Body of pancreas (tissue), 4 donors: ENCODE results near the gene VAMP3. TPM values are rescaled to one million over a fixed set of nuclear protein-coding genes. Genes with fewer than 3 reads are reported as not detected.

ENCODE experiments used
- ATAC-seq: fragments of 150-250 bp; one replicate; pipeline ENCODE4 v1.9.1; 2016
- DNase-seq, 4 donors: peaks; one replicate each; pipeline ENCODE4 v3.0.0-alpha.2; 2019
- H3K27ac ChIP-seq, 4 donors: fragments of 200-600 bp; sonication (generic); 1 replicate in 3 of 4; 2 replicates in 1 of 4; pipeline versions ENCODE4 v1.5.1 to v1.6.1; 2016 to 2019; ENCODE audit warnings: mild to moderate bottlenecking in 1 of 4, mixed read lengths in 1 of 4, moderate library complexity in 1 of 4
- H3K27me3 ChIP-seq, 2 donors: fragments of 200-600 bp; sonication (generic); one replicate each; pipeline ENCODE4 v1.6.0; 2016; ENCODE audit warnings: mild to moderate bottlenecking in 1 of 2
- H3K36me3 ChIP-seq, 2 donors: fragments of 200-600 bp; sonication (generic); replicated peaks in 1 of 2; 2 replicates each; pipeline ENCODE4 v1.5.1; 2016; ENCODE audit warnings: low read depth in 2 of 2; ENCODE audit not compliant: insufficient read depth in 1 of 2
- H3K4me1 ChIP-seq: fragments of 200-600 bp; sonication (generic); one replicate; pipeline ENCODE4 v1.6.0; 2016
- H3K4me3 ChIP-seq, 2 donors: fragments of 200-600 bp; sonication (generic); 1 replicate in 1 of 2; 2 replicates in 1 of 2; pipeline ENCODE4 v1.5.1; 2016 to 2019
- H3K9me3 ChIP-seq, 3 donors: fragments of 200-600 bp; sonication (generic); 1 replicate in 2 of 3; 2 replicates in 1 of 3; pipeline ENCODE4 v1.5.1; 2016
- CTCF ChIP-seq, 7 experiments: fragments of 450-650 bp in 4 of 7; fragments of 200-600 bp in 3 of 7; sonication (generic) in 3 of 7; IDR thresholded peaks; one replicate each; pipeline ENCODE4 v1.5.1; 2016 to 2019; ENCODE audit warnings: antibody characterized with exemption in 7 of 7
- POLR2A ChIP-seq, 3 donors: fragments of 450-650 bp; IDR thresholded peaks; one replicate each; pipeline ENCODE4 v1.6.1; 2016; ENCODE audit warnings: antibody characterized with exemption in 3 of 3, mild to moderate bottlenecking in 2 of 3
- WGBS, 2 donors: methylation state at CpG; one replicate each; pipeline ENCODE4 v1.1.5; 2017; 5-methylcytosine and 5-hydroxymethylcytosine counted together
- intact Hi-C: fragments of 100-400 bp; cut with DNase I; formaldehyde crosslinking; loops from one replicate; pipeline ENCODE4 v1.15.1; 2023
- total RNA-seq, 2 donors: library from RNA; depleted of rRNA; stranded (reverse); fragments of >200 nt; gene quantifications; one replicate each; pipeline ENCODE4 v1.1.0, GENCODE V29; 2016

Gene VAMP3
- total RNA-seq, 2 donors from 2014 or later, result 28.0 to 43.3 TPM

- H3K4me1 ChIP-seq, result no peaks in the 10 kb centered on the region
- H3K36me3 ChIP-seq, result peaks cover 0 to 18% of the 10 kb centered on the region in 2 donors
- ATAC-seq, result no peak
- no peak overlapping the region for H3K4me3 ChIP-seq
- TF ChIP-seq POLR2A (IDR thresholded peaks at IDR 0.05) (no peak), CTCF (IDR thresholded peaks at IDR 0.05) (no peak)
- intact Hi-C loops, result no loop called here
- 90 to 92% methylated on average over 8 of the region's 8 CpGs for WGBS, 2 donors
- H3K27ac ChIP-seq, result no peak overlapping the region
- no peak for DNase-seq
- H3K27me3 ChIP-seq, result no peaks in the 10 kb centered on the region
- H3K9me3 ChIP-seq, result no peaks in the 10 kb centered on the region
These were observed 53.6 kb downstream of the VAMP3 start for GRCh38 chr1:7824701-7825100.

GRCh38 chr1:7826363-7826762 is 55.3 kb downstream of the VAMP3 start:
- H3K27me3 ChIP-seq, result no peaks in the 10 kb centered on the region
- no peak overlapping the region for H3K27ac ChIP-seq
- ATAC-seq, result no peak
- TF ChIP-seq POLR2A (IDR thresholded peaks at IDR 0.05) (no peak), CTCF (IDR thresholded peaks at IDR 0.05) (no peak)
- H3K9me3 ChIP-seq, result no peaks in the 10 kb centered on the region
- DNase-seq, result no peak
- H3K36me3 ChIP-seq, result peaks cover 0 to 6% of the 10 kb centered on the region in 2 donors
- no peaks in the 10 kb centered on the region for H3K4me1 ChIP-seq
- intact Hi-C loops, result no loop called here
- 79 to 84% methylated on average over 7 of the region's 7 CpGs for WGBS, 2 donors
- no peak overlapping the region for H3K4me3 ChIP-seq

- ATAC-seq (no peak), DNase-seq (no peak)
- H3K27me3 ChIP-seq, result no peaks in the 10 kb centered on the region
- H3K4me1 ChIP-seq, result no peaks in the 10 kb centered on the region
- WGBS, 2 donors, result 80 to 88% methylated on average over 39 of the region's 39 CpGs
- no peaks in the 10 kb centered on the region for H3K9me3 ChIP-seq
- peaks cover 0 to 6% of the 10 kb centered on the region in 2 donors for H3K36me3 ChIP-seq
- no peak overlapping the region for H3K27ac ChIP-seq
- intact Hi-C loops, result no loop called here
- TF ChIP-seq CTCF (IDR thresholded peaks at IDR 0.05), result no peak
- no peak for TF ChIP-seq POLR2A (IDR thresholded peaks at IDR 0.05)
- H3K4me3 ChIP-seq, result no peak overlapping the region
These were observed 56.2 kb downstream of the VAMP3 start for GRCh38 chr1:7827126-7827955.

Other genes starting within 250 kb of the VAMP3 start
- 10 to 100 TPM; 10.4 to 11.9 TPM for gene PER3, start 13.0 kb downstream of the VAMP3 start, total RNA-seq
- gene UTS2, start 81.8 kb downstream of the VAMP3 start, total RNA-seq, result not detected
- gene TNFRSF9, start 169.5 kb downstream of the VAMP3 start, total RNA-seq, result under 1 TPM in 1 of 2 donors, not detected in 1; under 0.01 TPM
- gene PARK7, start 190.4 kb downstream of the VAMP3 start, total RNA-seq, result 100 to 1,000 TPM in 1 of 2 donors, 10 to 100 TPM in 1; 88.3 to 110 TPM